GM23248 (cell line): ENCODE data around the gene GPR135.

Experiments used
- EZH2 ChIP-seq: fragments of 200-600 bp; sonication (generic); IDR thresholded peaks from 2 replicates; pipeline ENCODE4 v1.6.1; 2018; ENCODE audit warnings: antibody characterized with exemption, mild to moderate bottlenecking; ENCODE audit not compliant: insufficient read depth, poor library complexity, severe bottlenecking
- EZH2phosphoT487 ChIP-seq: fragments of 200-600 bp; sonication (generic); IDR thresholded peaks from 2 replicates; pipeline ENCODE4 v1.6.1; 2018; ENCODE audit warnings: antibody characterized with exemption, moderate library complexity, mild to moderate bottlenecking, low read depth; ENCODE audit not compliant: insufficient read depth

DNA sequence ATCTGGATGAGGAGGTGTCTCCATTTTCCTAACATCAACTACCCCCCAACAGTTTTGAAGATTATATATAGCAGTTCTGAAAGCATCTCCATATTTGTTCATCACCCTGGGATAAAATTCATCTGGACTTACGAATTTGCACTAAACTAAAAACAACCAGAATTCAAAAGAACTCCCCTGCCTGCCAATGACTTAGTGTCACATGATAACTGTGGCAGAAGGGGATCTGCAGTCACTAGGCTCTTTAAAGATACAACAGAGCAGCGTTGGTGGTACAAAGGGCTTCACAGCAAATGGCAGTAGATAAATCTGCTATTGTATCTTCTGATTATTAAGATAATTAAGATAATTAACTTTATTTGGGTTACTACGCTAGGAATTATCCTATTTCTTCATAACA lies 30.1 kb downstream of the GPR135 start:
- TF ChIP-seq EZH2, result no peak
- no peak for TF ChIP-seq EZH2phosphoT487
